Medulla oblongata (tissue), 1 donor: Measurements from ENCODE around the gene TRIO.

ENCODE experiments used
- DNase-seq: peaks from one replicate; pipeline ENCODE4 v3.0.0-alpha.2; 2015; ENCODE audit errors: extremely low spot score

The TRIO gene

DNA sequence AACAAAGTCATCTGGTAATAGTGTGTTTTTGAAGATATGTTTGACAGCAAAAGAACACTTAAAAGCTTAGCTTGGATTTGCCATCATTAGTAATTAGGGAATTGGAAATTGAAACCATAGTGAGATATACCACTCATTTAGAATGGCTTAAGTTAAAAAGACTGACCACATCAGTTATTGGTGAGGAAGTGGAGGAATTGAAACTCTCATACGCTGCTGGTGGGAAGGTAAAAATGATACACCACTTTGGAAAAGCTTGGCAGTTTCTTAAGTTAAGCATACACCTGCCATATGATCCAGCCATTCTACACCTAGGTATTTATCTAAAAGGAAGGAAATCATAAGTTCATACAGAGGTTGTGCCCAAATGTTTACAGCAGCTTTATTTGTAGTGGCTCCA lies 213.2 kb downstream of the TRIO start:
- DNase-seq: no peak

DNA sequence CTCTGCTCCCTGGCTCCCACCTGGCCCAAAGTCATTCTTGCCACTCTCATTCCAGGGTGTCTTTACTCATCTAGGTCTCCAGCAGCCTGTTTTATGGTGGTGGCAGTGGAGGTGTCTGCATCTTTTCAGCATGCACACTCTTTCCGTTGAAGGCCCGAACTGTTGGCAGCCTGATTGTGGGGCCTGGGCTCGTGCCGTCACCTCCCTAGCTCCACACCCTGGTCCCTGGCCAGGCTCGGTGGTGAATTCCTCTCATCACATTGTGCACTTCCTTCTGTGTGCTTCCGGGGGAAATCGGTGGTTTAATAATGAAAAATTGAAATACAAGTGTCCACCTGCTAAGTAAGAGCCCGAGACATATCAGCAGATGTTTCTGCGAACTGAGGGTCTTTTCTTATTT lies 214.3 kb downstream of the TRIO start:
- DNase-seq: no peak

DNA sequence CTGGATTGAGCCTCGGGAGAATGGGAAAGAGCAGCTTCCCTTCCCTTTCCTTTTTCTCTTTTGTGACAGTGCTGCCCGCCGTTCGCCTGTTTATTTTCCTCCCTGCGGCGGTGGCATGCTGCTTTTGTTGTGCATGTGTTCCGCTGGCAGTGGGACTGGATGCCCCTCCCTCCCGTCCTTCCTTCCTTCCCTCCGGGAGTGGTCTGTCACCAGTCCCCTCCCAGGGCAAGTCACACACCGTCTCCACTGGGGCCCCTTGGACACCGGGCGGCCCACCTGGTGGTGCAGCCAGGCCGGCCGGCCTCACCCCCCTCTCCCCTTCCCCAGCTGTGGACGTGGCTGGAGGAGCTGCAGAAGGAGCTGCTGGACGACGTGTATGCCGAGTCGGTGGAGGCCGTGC lies 214.7 kb downstream of the TRIO start:
- DNase-seq: no peak

DNA sequence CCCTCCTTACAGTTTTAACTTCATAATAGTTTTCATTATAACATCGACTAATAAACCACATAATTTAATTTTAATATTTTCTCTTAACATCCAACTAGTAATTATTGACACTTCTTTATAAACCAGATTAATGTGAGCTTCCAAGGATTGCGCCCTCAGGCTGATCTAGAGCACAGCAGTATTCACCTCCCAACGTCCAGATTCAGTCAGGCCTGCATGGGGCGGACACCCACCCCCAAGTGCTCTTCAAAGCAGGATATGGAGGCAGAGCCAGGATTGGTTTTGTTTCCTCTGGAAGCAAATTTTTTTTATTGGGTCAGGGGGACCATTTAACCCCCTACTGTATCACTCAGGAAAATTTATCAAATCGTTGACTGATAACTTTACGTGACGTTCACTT lies 215.4 kb downstream of the TRIO start:
- no peak for DNase-seq

DNA sequence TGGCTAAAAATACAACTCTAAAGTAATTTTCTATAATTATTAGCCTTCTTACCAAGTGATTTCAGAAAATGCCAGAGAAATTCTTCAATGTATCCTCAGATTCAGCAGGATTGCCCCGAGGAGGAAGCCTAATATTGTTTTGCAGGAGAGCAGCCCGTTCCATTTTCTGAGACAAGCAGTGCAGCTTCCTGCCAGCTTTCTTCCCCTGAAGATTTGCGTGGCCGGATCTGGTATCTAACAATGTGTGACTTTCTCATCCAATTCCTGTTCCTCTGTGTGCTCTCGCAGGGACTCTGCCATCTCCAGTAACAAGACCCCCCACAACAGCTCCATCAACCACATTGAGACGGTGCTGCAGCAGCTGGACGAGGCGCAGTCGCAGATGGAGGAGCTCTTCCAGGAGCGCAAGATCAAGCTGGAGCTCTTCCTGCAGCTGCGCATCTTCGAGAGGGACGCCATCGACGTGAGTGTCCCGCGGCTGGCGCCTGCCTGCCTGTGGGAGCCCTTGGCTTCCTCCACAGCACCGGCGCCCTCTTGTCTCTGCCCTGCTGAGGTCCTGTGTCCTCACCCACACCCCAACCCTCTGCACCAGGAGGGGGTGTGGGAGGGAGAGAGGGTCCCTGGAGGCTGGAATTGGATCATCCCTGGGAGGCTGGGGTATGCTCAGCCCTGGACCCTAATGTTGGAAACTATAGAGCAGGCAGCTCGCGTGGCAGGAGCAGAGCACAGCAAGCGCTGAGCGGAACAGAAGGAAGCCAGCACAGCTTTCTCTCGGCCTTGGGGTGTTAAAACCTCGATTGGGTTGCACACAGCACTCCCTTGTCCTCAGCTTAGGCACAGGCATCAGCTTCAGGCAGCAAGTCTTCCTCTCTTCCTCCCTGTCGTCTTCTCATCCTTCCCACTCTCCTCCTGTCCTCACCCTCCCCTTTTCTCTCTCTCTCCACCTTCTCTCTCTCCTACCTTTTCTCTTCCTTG lies 216.2 kb downstream of the TRIO start:
- no peak for DNase-seq

DNA sequence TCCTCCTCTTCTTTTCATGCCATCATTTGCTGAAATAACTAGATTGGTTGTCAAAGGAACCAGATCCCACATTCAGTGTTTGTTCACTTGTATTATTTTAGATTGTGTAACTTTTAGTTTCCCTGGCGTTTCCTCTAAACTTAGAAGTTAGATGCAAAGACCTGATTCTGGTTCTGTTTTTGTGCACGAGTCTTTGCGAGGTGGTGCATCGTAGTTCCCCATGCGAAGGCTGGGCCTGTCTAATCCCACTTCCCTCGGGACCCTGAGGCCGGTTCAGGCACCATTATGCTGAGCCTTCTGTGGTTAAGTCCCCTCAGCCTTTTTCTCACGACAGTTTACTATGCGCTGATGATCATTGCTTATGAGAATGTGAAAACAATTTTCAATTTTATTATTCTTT lies 219.3 kb downstream of the TRIO start:
- DNase-seq: peak; percentile 33

DNA sequence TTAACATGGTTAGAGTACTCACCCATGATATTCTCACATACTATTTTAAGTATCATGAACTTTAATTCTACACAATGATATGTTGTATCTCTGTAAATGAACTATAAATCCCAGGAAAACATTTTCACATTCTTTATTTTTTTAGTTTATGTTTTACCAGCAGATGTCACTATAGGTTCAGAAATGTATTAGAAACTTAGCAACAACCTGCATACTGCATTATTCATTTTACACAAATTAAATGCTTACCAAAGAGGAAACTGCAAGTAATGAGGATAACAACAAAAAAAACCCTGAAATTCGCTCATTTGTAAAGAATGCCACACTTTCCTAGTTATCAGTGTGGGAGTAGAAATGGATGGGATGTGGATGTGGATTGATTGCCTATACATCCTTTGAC lies 221.0 kb downstream of the TRIO start:
- no peak for DNase-seq

DNA sequence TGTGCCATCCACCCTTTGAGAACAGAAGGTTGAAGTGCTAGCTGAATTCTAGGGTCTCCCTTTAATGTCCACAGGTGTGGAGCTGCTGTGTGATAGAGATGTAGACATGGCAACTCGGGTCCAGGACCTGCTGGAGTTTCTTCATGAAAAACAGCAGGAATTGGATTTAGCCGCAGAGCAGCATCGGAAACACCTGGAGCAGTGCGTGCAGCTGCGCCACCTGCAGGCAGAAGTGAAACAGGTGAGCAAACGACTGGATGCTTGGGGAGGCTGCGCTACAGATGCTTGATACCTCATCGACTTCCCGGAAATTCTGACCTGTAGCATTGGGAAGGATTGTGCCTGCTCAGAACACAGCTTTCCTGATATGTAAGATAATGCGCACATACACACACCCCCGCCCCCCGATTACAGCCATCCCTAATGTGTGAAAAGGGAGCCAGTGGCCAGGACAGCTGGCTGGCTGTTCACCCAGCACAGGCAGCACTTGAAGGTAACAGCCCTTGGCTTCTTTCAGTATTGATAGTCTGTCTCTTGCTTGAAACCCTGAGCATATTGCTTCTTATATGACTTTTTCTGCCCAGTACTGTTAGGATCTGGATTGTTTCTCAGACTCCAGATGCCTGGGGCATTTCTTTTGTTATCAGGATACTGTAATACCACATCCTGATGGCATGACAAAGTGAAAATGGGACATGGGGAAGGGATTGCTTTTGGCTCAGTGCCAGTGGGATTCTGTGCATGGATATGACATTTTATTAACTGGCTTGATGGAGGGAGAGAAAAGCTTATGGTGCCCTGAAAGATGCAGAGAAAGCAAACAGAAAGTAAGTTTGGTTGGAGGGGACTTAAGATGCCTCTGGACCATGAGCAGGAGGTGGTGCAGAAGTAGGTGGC lies 221.7 kb downstream of the TRIO start:
- DNase-seq: no peak

DNA sequence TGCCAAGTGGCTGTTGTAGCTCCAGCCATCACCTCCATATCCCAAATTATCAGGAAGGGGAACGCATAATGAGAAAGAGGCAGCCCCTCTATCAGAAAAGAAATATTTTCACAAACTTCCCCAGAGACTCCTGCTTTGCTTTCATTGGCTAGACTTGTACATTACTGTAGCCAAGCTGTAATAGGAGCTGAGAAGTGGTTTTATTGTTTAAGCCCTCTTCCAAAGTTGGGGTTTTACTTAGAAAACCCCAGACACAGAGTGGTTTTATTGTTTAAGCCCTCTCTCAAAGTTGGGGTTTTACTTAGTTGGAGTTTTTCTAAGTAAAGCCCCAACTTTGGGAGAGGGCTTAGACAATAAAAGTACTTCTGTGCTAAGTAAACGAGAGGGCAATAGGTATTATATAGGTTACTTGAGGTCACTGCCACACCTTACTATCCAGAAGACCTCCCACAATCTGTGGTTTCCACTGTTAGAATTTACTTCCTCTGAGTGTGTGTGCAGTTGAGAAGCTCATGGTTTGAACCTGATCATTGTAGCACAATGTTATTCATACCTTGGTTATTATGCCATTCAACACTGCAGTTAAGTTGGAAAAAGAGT lies 222.8 kb downstream of the TRIO start:
- no peak for DNase-seq

DNA sequence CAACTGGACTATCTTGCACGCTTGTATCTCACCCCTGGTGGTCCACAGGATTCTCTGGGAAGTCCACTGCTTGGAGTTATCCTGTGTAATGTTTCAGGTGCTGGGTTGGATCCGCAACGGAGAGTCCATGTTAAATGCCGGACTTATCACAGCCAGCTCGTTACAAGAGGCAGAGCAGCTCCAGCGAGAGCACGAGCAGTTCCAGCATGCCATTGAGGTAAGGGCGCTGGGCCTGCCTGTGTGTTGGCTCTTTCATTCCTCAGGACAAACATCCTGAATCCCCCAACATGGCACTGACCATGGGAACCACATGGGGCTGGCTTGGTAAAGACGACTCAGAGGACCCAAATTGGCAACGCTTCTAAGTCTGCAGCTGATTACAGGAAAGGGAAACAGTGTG lies 223.6 kb downstream of the TRIO start:
- DNase-seq: no peak

DNA sequence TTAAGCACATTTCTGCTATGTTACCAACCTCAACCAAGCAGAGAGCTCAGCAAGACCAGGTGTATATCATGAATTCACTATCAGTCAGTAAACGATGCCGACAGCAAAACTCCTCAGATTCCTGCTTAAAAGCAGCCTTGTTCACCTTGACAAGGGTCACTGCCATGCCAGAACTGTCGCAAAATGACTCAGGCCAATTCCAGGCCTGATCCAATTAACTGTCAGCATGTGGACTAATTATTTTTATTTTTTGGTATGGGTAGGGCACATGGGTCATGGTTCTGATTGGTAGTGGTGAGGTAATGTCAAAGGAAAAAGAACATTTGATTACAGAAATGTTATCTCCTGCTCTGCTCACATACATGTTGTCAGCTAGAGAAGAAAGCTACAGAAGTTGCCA lies 224.2 kb downstream of the TRIO start:
- DNase-seq: no peak

DNA sequence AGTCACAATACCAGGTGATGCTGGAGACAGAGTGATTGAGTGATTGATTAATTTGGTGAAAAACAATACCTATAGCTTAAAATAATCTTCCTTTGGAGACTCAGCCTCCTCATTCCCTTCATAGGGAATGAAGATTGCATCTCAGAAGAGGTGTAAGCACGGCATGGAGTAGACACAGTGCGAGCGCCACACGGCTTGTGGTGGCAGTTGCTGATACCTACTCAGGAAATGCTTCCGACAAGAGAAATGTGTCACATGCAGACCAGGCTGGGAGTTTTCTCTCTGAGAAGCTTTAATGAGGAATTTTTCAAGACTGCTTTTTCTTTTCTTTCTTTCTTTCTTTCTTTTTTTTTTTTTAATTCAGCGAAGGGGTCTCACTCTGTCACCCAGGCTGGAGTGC lies 226.6 kb downstream of the TRIO start:
- DNase-seq: no peak

DNA sequence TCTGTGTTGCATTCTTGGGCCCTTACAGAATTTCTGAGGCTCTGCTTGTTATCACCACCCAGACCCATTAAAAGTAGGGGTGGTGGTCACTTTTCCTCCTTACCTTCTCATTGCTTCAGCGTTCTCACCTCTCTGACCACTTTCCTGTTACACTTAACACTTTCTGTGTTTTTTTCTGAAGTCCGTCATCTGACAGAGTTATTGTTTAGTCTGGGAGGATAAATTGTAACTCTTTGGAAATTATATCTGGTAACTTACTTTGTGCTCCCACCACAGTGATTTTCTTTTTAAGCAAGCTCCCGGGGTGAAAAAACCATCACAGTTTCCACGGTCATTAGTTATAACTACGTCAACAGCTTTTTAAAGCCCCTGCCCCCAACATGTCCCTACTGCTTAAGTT lies 227.2 kb downstream of the TRIO start:
- DNase-seq: no peak

DNA sequence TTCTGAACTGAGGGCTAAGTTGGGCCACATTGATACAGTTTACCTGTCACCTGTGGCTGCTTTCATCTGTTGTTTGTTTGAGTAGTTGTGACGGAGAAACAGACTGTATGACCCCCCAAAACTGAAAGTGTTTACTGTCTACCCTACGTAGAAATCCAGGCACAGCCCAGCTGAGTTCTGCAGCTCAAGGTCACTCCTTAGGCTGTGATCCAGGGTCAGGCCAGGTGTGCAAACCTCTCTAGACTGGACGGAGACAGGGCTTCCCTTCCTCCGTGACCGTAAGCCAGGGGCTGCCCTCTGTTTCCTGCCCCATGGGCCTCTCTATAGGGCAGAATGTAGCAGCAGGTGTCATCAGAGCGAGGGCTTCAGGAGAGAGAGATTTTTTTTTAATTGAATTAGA lies 230.5 kb downstream of the TRIO start:
- DNase-seq: no peak

DNA sequence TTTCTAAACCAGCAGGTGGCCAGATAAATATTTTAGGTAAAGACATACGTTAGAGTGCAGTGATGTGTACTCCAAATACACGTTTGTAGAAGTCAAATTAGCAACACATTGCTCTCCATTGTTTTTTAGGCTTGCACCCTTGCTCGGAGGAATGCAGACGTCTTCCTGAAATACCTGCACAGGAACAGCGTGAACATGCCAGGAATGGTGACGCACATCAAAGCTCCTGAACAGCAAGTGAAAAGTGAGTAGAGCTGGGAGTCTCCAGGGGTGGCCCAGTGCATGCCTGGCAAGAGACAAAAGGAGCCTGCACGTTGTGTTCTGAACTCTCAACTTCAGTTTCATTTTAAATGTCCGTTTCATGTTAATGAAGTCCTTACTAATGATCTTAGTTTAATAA lies 231.0 kb downstream of the TRIO start:
- DNase-seq: no peak

DNA sequence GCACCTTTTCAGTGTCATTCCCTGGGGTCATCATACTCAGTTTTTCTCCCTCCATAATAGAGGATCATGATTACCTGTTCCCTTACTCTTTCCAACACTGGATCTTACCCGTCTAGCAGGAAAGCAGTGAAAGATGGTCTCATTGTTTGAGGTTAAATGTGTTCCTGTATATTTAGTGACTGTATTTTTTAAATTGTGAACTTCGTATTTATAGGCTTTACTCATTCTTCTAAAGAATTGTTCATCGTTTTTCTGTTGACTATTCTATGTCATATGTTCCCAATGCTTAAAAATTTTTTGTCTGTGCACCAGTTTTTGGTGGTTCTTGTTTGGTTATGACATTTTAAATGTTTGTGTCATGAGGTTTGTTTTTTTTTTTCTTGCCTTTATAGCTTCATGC lies 233.6 kb downstream of the TRIO start:
- no peak for DNase-seq

DNA sequence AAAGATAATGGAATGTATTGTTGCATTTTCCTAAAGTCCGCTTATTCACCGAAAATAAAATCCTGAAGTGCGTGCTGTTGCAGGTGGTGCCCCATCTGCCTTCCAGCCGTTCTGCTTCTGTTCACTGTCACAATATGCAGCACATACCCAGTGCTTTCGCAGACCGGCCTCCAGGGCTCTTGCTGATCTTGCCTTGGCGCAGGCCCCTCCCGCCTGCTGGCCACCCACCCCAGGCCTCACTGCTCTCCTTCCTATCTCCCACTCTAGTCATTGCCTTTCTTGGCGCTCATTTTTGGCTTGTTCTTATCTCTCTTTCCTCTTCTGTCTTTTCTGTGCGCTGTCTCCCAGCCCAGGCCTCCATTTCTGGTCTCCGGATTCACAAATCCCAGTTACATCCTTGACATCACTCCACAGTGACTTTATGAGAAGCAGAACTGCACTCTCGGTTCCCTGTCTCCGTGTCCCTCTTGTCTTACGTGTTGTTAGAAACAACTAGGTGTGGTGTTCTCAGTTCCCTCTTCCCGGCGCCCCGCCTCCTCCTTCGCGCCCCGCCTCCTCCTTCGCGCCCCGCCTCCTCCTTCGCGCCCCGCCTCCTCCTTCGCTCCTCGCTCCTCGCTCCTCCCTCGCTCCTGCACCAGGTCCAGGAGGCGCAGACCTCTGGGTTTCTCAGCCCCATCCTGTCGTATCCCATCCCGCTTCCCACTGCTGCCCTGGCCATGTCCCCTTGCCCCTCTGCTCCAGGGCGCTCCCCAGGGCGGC lies 236.8 kb downstream of the TRIO start:
- DNase-seq: no peak

DNA sequence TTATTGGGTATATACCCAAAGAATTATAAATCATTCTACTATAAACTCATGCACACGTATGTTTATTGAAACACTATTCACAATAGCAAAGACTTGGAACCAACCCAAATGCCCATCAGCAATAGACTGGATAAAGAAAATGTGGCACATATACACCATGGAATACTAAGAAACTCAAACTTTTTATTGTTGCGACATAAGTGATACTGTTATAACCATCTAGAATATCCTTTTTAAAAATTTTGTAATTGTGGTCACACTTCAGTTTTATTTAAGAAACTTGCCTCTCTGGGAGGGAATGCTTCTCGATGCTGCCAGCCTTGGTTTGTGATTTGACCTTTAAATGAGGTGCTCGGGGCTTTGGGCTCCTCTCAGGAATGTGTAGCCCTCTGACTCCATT lies 237.6 kb downstream of the TRIO start:
- no peak for DNase-seq

DNA sequence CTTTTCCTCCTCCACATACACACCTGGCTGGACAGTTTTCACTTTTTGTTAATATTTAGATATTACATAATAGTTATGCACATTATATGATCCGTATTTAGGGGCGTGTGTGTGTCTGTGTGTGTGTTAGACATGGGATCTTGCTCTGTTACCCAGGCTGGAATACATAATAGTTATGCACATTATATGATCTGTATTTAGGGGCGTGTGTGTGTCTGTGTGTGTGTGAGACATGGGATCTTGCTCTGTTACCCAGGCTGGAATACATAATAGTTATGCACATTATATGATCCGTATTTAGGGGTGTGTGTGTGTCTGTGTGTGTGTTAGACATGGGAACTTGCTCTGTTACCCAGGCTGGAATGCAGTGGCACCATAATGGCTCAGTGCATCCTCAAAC lies 239.5 kb downstream of the TRIO start:
- no peak for DNase-seq

DNA sequence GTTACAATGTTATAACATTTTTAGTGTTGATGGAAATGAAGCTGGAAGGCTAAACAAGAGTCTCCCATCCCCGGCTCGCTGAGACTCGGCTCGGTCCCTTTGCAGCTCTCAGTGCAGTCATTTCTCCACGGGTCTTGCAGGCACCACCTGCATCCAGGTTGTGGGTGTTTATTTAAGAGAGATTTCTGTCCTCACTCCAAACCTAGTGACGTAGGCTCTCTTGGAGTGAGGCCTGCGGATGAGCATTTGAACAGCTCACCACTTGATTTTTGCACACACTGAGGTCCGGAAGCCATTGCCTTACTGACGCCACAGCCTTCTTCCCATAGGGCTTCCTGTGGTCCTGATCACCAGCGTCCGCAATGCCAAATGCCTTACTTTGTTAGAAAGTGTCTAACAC lies 240.8 kb downstream of the TRIO start:
- no peak for DNase-seq

DNA sequence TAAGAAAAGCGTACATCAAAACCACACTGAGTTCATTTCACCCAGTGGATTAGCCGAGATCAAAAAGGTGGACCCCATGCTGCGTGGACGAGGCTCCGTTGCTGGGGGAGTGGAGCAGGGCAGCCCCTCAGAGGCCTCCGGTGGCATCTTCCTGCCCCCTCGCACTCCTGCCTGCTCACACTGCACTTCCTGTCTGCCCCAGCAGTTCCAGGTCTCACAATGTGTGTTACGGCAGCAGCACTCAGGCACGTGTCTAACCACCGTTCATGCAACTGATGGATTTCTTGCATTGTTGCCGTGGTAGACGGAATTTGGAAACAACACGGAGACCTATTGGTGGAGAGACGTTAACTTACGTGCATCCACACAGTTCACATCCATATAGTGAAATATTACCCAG lies 241.9 kb downstream of the TRIO start:
- DNase-seq: no peak
